K562 (cell line): ENCODE results near the gene PPP1R3C. TPM values are rescaled to one million over a fixed set of nuclear protein-coding genes. Genes with fewer than 3 reads are reported as not detected.

Source experiments
- BCOR ChIP-seq: fragments of 450-650 bp; IDR thresholded peaks from 2 replicates; pipeline ENCODE4 v1.6.1; 2016
- FUS ChIP-seq: fragments of 200-400 bp; formaldehyde crosslinking; optimal IDR thresholded peaks from 2 replicates; pipeline ENCODE3; 2017; ENCODE audit warnings: low read depth, low read length
- GTF3C2 ChIP-seq: IDR thresholded peaks from 3 replicates; pipeline ENCODE4 v1.6.1; 2011; ENCODE audit warnings: borderline replicate concordance, mild to moderate bottlenecking, moderate library complexity; ENCODE audit not compliant: insufficient read length; ENCODE audit errors: extremely low read depth
- ILF3 ChIP-seq: fragments of 450-650 bp; IDR thresholded peaks from 2 replicates; pipeline ENCODE4 v1.6.1; 2018; ENCODE audit warnings: antibody characterized with exemption, mild to moderate bottlenecking, moderate library complexity, borderline replicate concordance
- KDM5B ChIP-seq: fragments of 200-600 bp; sonication (generic); IDR thresholded peaks from 2 replicates; pipeline ENCODE4 v1.6.1; 2012; ENCODE audit warnings: low read depth, mild to moderate bottlenecking, moderate library complexity, low read length, control low read depth, inconsistent platforms; ENCODE audit not compliant: insufficient replicate concordance
- MCM5 ChIP-seq: fragments of 450-650 bp; IDR thresholded peaks from 2 replicates; pipeline ENCODE4 v1.6.1; 2016; ENCODE audit warnings: low read depth
- PHB ChIP-seq: fragments of 250-450 bp; sonication (Bioruptor Pico); IDR thresholded peaks from 2 replicates; pipeline ENCODE4 v1.5.0; 2021
- SNAPC5 ChIP-seq: fragments of 250-450 bp; sonication (Bioruptor Pico); IDR thresholded peaks from 2 replicates; pipeline ENCODE4 v1.8.0; 2021; ENCODE audit warnings: moderate library complexity, mild to moderate bottlenecking, inconsistent platforms
- SREBF1 ChIP-seq: fragments of 150-350 bp; IDR thresholded peaks from 2 replicates; pipeline ENCODE4 v1.6.1; 2014; ENCODE audit warnings: antibody characterized with exemption, low read depth, low read length, borderline replicate concordance
- STAT5B ChIP-seq: fragments of 250-450 bp; sonication (Bioruptor Pico); IDR thresholded peaks from 2 replicates; pipeline ENCODE4 v1.8.0; 2021; ENCODE audit warnings: mild to moderate bottlenecking, inconsistent platforms
- TAL1 ChIP-seq: fragments of 450-650 bp; IDR thresholded peaks from 2 replicates; pipeline ENCODE4 v1.6.1; 2016; ENCODE audit warnings: mild to moderate bottlenecking
- THRAP3 ChIP-seq: fragments of 450-650 bp; IDR thresholded peaks from 2 replicates; pipeline ENCODE4 v1.6.1; 2016; ENCODE audit warnings: mild to moderate bottlenecking, inconsistent platforms, borderline replicate concordance
- TOE1 ChIP-seq, 2 experiments: fragments of 450-650 bp in 1 of 2; sonication (generic) in 1 of 2; formaldehyde crosslinking in 1 of 2; IDR thresholded peaks; 2 replicates each; pipeline versions ENCODE4 v1.7.1 to v1.8.0; 2016 to 2022; ENCODE audit warnings: borderline replicate concordance in 2 of 2, mild to moderate bottlenecking in 2 of 2, antibody characterized with exemption in 1 of 2, inconsistent platforms in 1 of 2, low read depth in 1 of 2, missing genetic modification reagents in 1 of 2, moderate library complexity in 1 of 2
- XRCC5 ChIP-seq: fragments of 200-400 bp; formaldehyde crosslinking; IDR thresholded peaks from 2 replicates; pipeline ENCODE4 v1.6.1; 2017; ENCODE audit warnings: low read depth, mild to moderate bottlenecking, low read length
- ZNF124 ChIP-seq: sonication (generic); formaldehyde crosslinking; IDR thresholded peaks from 2 replicates; pipeline ENCODE4 v1.8.1; 2022; ENCODE audit warnings: missing genetic modification reagents
- ZNF395 ChIP-seq: fragments of 200-800 bp; sonication (Bioruptor generic); IDR thresholded peaks from 2 replicates; pipeline ENCODE4 v1.6.1; 2017; ENCODE audit warnings: missing genetic modification characterization, missing compliant biosample characterization
- ZNF586 ChIP-seq: fragments of 450-650 bp; formaldehyde crosslinking; conservative IDR thresholded peaks from 2 replicates; pipeline ENCODE4 v1.4.0; 2020; ENCODE audit warnings: mild to moderate bottlenecking, moderate library complexity
- polyA plus RNA-seq, 8 experiments: library from polyadenylated mRNA; depleted of rRNA in 4 of 8; stranded (reverse) in 5 of 8; unstranded in 3 of 8; fragments of >200 nt; fragmentation: Nextera tagmentation in 2 of 8; fragmentation: Illumina TruSeq in 1 of 8; extraction: Ambion mirVana in 2 of 8; extraction: Trizol in 1 of 8; gene quantifications; 2 replicates each; pipeline versions ENCODE4 v1.2.1 to v1.2.3, GENCODE V29; 2011 to 2014; ENCODE audit warnings: inconsistent platforms in 1 of 8, missing spikeins in 1 of 8
- total RNA-seq, 7 experiments: library from RNA; depleted of rRNA in 6 of 7; stranded (reverse); fragments of >200 nt in 6 of 7; fragmentation: Illumina TruSeq in 2 of 7; extraction: Trizol in 2 of 7; gene quantifications; 2 replicates each; pipeline versions ENCODE4 v1.2.1 to v1.2.3, GENCODE V29; 2011 to 2021; ENCODE audit warnings: low replicate concordance in 1 of 7
- TF ChIP-seq, protein P1 (sequence below): fragments of 250-450 bp; sonication (Bioruptor Pico); IDR thresholded peaks from 2 replicates; pipeline ENCODE4 v1.8.0; 2022; ENCODE audit warnings: inconsistent platforms
- TF ChIP-seq, protein P2 (sequence below): fragments of 250-450 bp; sonication (Bioruptor Pico); IDR thresholded peaks from 2 replicates; pipeline ENCODE4 v1.8.0; 2022; ENCODE audit warnings: inconsistent platforms, mild to moderate bottlenecking, moderate library complexity, borderline replicate concordance

Gene PPP1R3C
- total and polyA plus RNA-seq, 9 of the 15 experiments (the other 6 are each of a cell fraction or from before 2014, with no cell fraction given), result 0.06 to 0.24 (median 0.12) TPM; not detected in 3

- TF ChIP-seq STAT5B (CRISPR knock-in tag), result no peak
- no peak for TF ChIP-seq SREBF1
- TF ChIP-seq SNAPC5 (CRISPR knock-in tag), result no peak
- no peak for TF ChIP-seq PHB (CRISPR knock-in tag)
- TF ChIP-seq, protein P1, sequence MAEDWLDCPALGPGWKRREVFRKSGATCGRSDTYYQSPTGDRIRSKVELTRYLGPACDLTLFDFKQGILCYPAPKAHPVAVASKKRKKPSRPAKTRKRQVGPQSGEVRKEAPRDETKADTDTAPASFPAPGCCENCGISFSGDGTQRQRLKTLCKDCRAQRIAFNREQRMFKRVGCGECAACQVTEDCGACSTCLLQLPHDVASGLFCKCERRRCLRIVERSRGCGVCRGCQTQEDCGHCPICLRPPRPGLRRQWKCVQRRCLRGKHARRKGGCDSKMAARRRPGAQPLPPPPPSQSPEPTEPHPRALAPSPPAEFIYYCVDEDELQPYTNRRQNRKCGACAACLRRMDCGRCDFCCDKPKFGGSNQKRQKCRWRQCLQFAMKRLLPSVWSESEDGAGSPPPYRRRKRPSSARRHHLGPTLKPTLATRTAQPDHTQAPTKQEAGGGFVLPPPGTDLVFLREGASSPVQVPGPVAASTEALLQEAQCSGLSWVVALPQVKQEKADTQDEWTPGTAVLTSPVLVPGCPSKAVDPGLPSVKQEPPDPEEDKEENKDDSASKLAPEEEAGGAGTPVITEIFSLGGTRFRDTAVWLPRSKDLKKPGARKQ (CRISPR knock-in tag), result no peak
- TF ChIP-seq, protein P2, sequence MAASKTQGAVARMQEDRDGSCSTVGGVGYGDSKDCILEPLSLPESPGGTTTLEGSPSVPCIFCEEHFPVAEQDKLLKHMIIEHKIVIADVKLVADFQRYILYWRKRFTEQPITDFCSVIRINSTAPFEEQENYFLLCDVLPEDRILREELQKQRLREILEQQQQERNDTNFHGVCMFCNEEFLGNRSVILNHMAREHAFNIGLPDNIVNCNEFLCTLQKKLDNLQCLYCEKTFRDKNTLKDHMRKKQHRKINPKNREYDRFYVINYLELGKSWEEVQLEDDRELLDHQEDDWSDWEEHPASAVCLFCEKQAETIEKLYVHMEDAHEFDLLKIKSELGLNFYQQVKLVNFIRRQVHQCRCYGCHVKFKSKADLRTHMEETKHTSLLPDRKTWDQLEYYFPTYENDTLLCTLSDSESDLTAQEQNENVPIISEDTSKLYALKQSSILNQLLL (CRISPR knock-in tag), result no peak
- TF ChIP-seq MCM5, result no peak
- TF ChIP-seq GTF3C2, result no peak
- TF ChIP-seq ZNF124, result no peak
- no peak for TF ChIP-seq ZNF586 (CRISPR knock-in tag)
- TF ChIP-seq FUS, result no peak
- TF ChIP-seq TOE1 (IDR thresholded peaks at IDR 0.05; ENCODE audit: borderline replicate concordance), result no peak
- no peak for TF ChIP-seq TOE1 (CRISPR knock-in tag; IDR thresholded peaks at IDR 0.05; ENCODE audit: borderline replicate concordance, low read depth)
- TF ChIP-seq ZNF395, result no peak
- no peak for TF ChIP-seq BCOR
- no peak for TF ChIP-seq KDM5B
- no peak for TF ChIP-seq XRCC5
- no peak for TF ChIP-seq THRAP3
- TF ChIP-seq ILF3, result no peak
- TF ChIP-seq TAL1, result peak; percentile 88
These were observed 41.7 kb downstream of the PPP1R3C start (continued) for GRCh38 chr10:91590904-91591796.
